Hippocampal formation (tissue), 2 donors: ENCODE results near the gene RDH5.

Experiments used
- DNase-seq, 2 donors: peaks; one replicate each; lab custom pipeline; 2025; lab: John Stamatoyannopoulos, UW

RDH5 gene

DNA sequence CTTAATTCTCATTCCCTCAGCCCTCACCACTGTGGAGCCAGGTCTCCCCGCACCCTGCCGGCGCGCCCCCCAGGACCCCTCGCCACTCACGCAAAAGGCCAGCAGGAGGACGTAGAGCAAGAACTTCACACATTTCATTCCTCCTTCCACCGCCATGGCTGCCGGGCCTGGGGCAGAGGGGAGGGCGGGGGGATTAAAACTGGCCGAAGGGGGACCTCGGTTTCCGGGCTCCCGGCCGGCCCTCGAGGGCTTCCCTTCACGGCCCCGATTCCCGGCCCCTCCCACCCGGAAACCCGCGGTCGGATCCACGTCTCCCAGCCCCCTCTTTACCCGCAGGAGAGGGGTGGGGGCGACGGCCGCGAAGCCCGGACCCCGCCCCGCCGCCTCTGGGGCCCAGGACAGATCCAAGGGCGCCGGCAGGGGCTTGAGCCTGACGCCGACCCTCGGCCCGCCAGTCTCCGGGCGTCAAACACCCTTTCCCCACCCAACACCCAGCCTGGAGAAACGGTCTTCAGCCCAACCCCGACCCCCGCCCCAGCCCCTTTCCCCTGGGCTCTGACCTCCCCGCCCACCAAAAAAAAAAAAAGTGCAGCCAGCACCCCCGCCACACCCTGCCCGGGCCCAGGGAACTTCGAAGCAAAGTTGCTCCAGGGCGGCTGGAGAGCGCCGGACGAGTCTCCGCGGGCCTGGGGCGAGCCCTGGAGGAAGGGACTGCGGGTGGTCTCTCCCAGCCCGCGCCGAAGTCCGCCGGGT lies 8.2 kb downstream of the RDH5 start:
- peak; percentile 57 to 59 for DNase-seq

DNA sequence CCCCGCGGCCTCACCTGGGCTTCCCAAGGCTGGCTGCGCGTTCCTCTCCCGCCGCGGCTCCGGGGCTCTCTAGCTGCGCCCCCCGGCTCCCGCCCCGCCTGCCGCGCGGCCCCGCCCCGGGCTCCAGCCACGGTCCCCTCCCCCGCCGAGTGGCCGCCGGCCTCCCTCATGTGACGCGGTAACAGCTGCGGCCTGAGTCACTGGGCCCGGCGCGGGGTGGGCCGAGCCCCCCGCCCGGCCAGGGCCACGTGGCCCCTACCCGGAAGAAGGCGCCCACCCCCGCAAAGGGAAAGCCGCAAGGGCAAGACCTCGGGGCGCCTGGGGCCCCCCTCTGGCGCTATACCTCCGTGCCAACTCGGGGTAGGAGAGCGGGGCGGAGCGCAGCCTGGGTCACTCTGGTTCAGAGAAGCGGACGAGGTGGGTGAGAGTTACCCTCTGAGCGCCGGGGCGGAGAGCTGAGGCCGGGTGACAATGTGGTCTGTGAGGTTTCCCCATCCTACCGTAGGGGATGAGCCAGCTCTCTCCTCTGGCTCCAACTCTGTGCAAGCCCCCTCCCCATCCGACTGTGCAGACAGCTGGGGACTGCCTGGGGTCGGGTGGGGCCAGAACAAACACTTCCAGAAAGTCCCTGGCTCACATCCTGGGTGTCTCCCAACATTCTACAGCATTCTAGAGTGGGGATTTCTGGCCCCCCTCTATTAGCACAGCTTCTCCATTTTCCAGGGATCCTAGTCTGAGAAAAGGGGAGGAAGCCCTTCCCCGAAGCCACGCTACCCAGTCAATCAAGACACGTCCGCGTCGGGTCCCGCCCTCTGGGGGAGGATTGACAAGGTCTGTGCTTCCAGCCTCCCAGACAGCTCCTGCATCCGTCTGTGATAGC lies 9.0 kb downstream of the RDH5 start, which contains the start of gene CD63:
CD63 (minus strand) TSS at position 71 of the 880 bp plus-strand sequence. CDS start 668 bp downstream, outside the sequence.
- peak; percentile 86 to 89 for DNase-seq

DNA sequence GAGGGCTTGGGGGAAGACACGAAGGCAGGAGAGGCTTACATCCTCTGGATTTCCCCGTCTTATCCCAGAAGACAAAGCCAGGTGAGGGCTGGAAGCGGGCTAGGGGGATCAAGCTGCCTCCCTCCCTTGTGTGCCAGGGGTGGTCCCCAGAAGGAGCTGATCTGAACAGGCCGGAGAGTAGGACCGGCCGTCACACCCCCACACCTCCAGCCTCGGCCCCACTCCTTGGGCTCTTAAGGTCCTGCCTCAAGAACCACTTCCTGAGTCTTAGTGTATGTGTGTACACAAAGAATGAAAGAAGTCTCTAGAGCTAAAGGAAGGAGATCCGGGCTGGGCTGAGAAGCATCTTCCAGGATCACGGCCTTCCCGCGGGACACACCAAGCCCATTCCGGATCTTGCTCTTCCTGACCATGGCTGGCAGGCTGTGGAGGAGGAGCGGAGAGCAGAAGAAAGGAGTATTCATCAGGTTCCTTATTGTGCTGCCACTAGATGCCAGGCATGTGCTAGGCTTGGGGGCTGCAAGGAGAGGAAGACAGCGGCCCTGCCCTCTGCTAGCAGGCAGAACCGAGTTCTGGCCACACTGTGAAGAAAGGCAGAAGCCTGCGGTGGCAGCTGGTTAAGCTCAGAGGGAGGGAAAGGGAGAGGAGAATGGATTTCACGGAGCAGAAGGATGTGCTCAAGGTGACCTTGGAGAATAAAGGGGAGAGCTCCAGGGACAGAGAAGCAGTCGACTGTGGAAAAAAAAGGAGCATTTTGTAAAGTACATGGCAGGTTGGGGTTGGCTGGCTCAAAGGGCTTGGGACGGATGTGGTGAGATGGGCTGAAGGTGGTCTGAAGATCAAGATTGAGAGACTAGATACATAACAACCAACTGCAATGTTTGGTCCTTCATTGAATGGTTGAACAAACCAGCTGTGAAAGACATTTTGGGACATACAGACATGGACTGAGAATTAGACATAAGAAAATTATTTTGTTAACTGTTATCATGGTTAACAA lies 9.9 kb downstream of the RDH5 start:
- peak; percentile 65 to 73 for DNase-seq

DNA sequence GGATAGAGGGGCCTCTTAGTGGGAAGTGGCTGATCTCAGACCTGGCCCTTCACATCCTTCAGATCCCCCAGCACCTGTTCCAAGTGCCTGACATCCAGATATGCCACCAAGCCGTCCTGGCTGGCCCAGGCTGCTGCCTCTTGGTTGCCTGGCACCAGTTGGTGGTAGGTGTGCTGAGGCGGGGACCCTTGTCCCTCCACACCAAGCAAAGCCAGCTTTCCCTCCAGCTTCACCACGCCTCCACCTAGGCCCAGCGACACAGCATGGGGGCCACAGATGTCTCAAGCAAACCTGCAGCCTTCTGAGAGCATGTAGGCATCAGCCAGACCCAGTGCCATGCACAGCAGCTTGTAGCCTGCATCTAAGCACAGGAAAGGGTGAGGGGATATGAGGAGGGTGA lies 12.1 kb downstream of the RDH5 start:
- DNase-seq: no peak

DNA sequence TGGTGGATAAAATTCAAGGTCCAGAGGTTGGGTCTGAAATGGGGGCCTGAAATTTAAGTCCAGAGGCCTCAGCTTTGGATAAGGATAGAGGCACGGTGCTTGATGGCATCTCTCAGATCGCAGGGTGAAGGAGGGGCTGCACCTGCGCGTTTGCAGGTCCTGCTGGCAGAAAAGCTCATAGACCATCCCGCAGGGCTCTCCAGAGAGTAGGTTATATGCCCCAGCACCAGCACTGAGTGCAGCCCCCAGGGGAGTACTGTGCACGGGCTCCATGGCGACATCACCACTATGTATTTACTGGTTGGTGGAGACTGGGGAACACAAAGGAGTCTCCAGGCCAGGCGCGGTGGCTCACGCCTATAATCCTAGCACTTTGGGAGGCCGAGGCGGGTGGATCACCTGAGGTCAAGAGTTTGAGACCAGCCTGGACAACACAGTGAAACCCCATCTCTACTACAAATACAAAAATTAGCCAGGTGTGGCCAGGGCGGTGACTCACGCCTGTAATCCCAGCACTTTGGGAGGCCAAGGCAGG lies 12.9 kb downstream of the RDH5 start:
- no peak for DNase-seq

DNA sequence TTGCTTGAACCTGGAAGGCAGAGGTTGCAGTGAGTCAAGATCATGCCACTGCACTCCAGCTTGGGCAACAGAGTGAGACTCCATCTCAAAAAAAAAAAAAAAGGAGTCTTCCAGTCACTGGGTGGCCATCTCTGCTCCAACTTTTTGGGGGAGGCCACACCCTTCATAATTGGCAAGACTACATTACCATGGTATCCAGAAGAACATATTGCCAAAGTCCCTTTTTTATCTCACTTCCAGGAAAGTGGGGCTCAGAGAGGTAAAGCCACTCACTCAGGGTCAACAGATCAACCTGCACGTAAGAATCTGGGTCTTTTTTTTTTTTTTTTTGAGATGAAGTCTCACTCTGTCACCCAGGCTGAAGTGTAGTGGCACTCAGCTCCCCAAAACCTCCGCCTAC lies 13.7 kb downstream of the RDH5 start:
- DNase-seq: no peak

DNA sequence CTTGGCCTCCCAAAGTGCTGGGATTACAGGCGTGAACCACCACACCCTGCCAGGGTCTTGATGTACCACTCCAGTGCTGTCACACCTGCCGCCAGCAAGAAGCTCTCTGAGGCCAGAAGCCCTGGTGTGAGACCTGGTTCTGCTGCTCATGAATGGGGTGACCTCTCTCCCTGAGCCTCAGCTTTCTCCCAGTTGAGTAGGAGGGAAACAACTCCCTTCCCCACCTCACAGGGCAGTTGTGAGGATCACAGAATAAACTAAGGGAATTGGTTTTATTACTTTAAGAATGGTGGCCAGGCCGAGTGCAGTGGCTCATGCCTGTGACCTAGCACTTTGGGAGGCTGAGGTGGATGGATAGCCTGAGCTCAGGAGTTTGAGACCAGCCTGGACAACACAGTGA lies 14.4 kb downstream of the RDH5 start:
- DNase-seq: no peak

DNA sequence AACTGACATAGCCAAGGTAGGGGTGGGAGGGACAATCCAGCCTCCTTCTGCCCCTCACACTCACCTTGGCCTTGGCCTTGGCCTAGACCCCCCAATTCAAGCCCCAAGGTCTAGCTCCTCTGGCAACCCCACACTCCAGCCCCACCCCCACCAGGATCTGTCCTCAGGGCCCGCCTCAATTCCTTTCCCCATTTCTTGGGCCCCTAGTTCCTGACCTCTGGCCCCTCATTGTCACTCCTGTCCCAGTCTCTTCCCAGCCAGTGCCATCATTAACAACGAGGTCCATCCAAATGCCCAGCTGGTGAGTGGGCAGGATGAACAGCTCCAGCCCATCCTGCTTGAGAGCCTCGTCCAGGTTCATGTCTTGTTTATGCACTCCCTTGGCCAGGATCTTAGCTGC lies 15.9 kb downstream of the RDH5 start:
- no peak for DNase-seq

DNA sequence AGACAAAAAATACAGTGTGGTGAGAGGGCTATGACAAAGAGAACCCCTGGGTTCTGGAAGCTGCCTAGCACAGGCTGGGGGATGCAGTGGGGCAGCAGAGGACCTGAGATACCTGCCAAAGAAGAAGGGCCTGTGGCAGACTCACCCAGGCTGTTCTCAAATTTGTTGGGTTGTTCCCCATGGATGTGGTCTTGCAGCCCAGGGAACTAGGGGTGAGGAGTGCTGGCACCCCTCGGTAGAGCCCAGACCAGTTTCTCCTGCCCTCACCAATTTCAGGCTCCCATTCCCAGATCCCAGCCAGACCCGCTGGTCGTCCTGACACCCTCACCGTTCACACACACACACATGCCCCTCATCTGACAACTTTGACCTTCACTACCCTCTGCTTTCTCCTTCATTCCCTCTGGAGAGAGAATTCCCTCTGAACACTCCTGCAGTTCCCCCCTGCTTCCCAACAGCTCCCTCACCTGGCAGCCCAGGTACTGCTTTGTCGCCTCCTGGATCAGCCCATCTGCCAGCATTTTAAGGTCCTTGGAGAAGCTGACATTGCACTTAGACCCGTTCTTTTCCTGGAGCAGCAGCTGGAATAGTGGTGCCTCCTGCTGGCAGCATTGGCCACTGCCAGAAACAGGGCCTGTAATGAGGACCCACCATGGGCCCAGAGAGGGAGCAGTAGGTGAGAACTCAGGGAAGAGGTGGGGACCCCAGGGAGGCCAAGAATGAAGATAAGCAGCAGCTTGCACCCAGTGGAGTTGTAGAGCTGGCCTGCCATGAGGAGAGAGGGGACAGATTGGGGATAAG lies 16.8 kb downstream of the RDH5 start:
- DNase-seq: peak; percentile 55 to 73

DNA sequence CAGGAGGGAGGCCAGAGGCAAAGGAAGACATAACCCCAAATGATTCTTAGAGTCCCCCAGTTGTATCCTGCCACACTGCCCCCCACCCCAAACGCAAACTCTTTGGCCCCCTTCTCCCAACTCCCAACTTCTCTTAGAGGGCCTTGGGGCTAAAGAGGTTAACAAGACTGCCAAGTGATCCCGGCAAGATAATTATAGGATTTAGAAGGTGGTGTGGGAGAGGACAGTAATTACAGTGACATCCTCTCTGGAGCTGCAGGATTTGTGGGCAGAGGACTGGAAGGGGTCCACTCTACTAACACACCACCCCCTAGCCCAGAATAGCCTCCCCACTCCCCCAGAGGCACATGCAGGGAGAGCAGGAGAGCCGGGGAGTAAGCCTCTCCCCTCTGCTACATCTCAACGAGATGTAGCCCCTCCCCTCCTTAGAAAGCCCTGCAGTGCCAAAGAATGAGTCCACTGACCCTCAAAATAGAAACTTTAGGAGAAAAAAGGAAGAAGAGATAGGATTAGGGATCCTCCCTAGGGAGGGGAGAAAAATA lies 17.5 kb downstream of the RDH5 start:
- DNase-seq: no peak

DNA sequence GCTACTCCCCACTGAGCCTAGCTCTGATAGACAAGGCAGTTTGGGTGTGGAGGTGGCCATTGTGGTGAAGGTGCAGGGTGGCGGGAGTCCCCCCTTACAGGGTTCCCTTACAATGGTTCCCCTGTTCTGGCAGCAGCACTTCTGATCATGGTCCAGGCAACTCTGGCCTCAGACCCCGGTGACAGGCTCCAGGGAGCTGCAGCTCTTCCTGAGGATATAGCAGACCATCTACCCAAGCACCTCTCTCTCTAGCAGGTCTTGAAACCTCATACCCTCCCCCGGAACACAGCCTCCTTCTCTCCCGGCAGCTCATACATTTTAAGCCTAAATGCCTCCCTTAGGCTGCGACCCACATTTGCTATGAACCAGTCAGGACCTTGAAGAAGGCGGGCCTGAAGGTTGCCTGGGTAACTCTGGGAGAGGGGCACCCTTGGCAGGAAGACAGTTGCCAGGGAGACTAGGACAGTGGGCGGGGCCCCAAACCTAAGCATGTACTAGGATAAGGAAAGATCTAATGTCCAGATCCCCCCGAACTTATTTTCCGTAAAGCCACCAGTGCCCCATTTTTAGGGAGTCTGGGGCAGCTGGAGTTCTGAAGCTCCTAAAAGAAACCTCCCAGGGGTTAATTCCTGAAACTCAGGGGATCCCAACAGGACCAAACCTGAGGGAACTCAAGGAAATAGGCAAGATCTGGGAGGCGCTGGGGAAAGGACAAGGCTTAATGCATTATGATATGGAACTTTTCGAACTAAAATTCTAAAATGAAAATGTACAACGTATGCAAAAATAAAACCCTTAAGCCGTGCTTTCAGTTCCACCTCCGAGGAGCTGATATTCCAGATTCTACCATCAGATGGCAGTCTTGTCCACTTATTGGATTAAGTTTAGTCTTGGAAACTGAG lies 18.2 kb downstream of the RDH5 start:
- peak; percentile 73 to 88 for DNase-seq

DNA sequence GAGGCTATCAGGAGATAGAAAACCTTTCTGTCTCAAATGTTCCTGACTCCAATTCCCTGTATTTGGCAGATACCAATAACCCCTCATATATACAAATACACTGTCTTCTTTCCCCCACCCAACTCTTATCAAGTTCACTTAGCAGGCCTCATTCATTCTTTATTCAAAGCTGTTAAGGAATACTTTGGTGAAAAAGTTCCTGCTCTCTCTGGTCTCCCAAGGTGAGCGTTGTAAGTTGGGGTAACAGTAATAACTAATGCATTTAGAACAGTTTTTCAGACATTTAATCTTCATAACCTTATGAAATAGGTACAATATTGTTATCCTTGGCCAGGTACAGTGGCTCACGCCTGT lies 18.8 kb downstream of the RDH5 start:
- no peak for DNase-seq

DNA sequence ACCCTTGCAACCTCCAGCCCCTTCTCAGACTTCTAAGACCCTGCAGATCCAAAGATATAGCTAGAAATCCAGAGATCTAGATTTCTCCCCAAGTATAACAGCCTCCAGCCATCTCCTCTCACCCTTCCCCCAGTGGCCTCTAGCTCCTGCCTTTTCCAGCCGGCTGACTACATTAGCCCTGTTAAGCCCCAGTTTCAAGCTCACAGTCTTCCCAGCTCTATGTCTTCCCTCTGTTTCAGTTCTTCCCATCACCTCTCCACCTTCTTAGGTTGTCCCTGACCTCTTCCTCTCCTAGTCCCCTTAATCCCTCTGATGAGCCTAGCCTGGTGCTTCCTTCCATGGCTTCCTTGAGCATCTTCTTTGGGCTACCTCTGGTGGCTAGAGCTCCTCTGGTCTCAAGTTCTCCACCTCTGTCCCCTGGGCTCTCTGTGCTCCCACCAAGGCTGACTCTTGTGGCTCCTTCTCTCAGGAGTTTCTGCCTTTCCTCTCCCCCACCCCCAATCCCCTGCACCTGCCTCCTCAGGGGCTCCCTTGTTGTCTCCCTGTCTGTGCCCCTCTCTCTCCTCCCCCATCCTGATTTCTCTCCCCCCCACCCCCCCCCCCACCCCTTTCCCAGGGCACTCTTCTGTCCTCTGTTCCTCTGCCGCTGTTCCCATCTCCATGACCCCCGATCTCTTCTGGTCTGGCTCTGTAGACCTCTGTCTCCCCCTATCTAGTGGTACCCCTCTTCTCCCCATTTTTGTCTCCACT lies 21.9 kb downstream of the RDH5 start:
- no peak for DNase-seq

DNA sequence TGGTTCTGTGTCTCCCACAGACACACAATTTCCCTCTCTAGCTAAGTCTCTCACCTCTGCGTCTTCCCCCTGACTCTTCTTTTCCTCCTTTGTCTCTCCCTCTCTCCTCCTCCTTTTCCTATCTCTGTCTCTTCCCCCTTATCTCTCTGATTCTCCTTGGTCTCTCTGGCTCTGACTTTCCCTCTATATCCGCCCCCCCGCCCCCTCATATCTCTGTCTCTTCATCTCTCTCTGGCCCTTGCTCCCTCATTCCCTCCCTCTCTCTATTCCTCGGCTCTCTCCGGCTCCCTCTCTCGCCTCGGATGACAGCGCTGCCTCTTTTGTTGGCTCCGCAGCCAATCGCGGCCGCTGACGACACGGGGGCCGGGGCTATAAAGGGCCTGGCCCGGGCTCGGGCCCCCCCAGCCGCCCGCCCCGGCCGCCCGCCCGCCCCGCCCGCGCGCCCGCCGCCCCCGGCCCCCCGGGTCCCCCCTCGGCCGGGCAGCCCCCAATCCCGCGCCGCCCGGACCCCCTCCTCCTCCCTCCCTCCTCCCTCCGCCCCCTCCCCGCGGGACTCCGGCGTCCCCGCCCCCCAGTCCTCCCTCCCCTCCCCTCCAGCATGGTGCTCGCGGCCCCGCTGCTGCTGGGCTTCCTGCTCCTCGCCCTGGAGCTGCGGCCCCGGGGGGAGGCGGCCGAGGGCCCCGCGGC lies 22.7 kb downstream of the RDH5 start, which contains the start of gene GDF11:
GDF11 (plus strand) TSS at position 404 of the 687 bp plus-strand sequence; CDS start at position 599, 195 bp downstream.
- DNase-seq: peak; percentile 77 to 81

DNA sequence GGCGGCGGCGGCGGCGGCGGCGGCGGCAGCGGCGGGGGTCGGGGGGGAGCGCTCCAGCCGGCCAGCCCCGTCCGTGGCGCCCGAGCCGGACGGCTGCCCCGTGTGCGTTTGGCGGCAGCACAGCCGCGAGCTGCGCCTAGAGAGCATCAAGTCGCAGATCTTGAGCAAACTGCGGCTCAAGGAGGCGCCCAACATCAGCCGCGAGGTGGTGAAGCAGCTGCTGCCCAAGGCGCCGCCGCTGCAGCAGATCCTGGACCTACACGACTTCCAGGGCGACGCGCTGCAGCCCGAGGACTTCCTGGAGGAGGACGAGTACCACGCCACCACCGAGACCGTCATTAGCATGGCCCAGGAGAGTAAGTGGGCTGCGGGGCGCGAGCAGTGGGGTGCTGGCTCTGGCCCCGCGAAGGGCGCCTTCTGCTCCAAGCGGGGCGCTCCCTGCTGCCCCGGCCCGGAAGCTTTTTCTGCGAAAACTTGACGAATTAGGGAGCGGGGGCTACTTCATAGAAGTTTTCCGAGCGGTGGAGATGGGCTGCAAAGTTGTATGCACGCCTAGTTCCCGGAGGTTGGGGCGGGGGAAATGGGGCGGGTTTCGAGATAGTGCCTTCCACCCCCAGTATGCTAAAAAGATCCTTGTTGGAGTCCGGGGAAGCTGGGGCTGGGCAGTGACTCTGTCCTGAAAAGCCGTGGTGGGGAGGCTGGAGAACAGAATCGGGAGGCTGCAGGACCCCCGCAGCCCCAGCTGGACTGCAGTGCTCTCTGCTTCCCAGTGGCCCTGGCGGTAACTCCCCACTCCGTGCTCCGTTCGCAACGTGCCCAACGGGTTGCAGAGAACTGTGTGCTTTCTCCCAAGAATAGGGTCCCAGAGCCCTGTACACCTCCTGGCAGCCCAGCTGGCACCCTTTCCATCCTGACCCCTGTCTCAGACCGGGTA lies 23.5 kb downstream of the RDH5 start:
- DNase-seq: no peak

DNA sequence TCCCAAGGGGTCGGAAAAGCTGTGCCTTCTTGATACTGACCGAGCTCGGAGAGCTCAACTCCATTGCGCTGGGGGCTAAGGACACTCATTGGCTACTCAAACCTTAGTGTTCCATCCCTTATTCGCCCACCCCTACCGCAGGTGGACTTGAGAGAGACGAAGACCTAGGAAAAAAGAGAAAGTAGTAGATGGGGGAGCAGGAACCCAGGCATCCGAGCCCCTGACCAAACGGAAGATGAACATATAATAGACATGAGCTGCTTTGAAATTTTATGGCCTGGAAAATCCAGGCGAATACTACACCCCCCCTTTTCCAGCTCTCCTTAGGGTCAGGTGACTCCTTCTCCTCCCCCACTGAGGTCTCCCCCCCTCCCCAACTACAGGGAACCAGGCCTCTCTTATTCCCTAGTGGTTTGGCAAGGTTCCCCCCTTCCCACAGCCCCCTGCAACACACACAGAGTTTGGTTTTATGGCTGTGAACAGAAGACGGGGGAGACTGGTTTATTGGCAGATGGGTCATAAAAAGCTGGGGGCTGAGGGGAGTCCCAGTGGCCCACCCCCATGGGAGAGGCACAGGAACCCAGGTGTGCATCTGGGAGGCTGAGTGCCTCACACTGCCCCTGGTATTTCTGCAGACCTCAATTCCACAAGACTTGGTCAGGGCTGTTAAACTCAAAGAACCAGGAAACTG lies 24.3 kb downstream of the RDH5 start:
- no peak for DNase-seq
